ENCODE results near the gene MARVELD3.

DNA sequence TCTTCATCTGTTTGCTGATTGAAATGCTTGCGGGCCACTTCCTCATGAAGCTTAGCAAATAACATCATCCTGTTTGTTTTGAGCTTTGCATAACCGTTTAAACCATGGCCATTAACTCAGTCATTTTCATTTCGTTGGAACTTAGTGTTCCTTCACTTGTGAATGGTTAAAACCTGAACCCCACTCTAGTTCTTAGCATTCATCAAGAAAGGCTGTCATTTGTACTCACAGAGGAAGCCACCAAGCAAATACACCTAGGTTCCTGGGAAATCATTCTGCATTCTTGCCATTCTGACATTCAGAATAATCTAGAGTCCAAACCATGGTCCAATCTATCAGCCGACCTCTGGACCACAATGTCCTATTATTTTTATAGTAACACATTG lies 40.7 kb upstream of the MARVELD3 start:
- TF ChIP-seq, protein P1, sequence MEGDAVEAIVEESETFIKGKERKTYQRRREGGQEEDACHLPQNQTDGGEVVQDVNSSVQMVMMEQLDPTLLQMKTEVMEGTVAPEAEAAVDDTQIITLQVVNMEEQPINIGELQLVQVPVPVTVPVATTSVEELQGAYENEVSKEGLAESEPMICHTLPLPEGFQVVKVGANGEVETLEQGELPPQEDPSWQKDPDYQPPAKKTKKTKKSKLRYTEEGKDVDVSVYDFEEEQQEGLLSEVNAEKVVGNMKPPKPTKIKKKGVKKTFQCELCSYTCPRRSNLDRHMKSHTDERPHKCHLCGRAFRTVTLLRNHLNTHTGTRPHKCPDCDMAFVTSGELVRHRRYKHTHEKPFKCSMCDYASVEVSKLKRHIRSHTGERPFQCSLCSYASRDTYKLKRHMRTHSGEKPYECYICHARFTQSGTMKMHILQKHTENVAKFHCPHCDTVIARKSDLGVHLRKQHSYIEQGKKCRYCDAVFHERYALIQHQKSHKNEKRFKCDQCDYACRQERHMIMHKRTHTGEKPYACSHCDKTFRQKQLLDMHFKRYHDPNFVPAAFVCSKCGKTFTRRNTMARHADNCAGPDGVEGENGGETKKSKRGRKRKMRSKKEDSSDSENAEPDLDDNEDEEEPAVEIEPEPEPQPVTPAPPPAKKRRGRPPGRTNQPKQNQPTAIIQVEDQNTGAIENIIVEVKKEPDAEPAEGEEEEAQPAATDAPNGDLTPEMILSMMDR (IDR thresholded peaks at IDR 0.05), result no peak
- TF ChIP-seq EP300 (IDR thresholded peaks at IDR 0.05) (no peak), POLR2AphosphoS5 (IDR thresholded peaks at IDR 0.05) (no peak), POLR2A (IDR thresholded peaks at IDR 0.05) (no peak)
